H1 (cell line): ENCODE measurements around the gene RALY. TPM values are rescaled to one million over a fixed set of nuclear protein-coding genes. Genes with fewer than 3 reads are reported as not detected.

Source experiments
- CTCF ChIA-PET: fragments of 300-600 bp; sonication (Branson Sonifier 250); formaldehyde crosslinking; loops from one replicate; lab custom pipeline; 2021; ENCODE audit not compliant: partially characterized antibody; lab: Charles Lee
- POLR2A ChIA-PET: fragments of 300-600 bp; sonication (Branson Sonifier 250); formaldehyde crosslinking; loops from one replicate; lab custom pipeline; 2021; ENCODE audit warnings: inconsistent platforms; ENCODE audit not compliant: partially characterized antibody; lab: Charles Lee
- DNase-seq, 2 experiments: peaks; one replicate each; pipeline versions ENCODE4 v3.0.0 to v3.0.0-alpha.2; 2010 to 2022; ENCODE audit warnings: low spot score in 2 of 2, low read depth in 1 of 2, mixed read lengths in 1 of 2
- FAIRE-seq: peaks from 2 replicates; lab custom pipeline; 2011; peaks lifted over from hg19 to GRCh38; lab: Jason Lieb, UNC
- H2AFZ ChIP-seq: 2 replicates; pipeline ENCODE4 v1.8.1; 2012; ENCODE audit warnings: low read length, inconsistent platforms
- H2AK5ac ChIP-seq: 2 replicates; pipeline ENCODE4 v1.6.1; 2013; ENCODE audit warnings: low read depth, low read length
- H2BK120ac ChIP-seq: replicated peaks from 2 replicates; pipeline ENCODE3; 2013; ENCODE audit warnings: low read depth, low read length, inconsistent platforms
- H2BK12ac ChIP-seq: 2 replicates; pipeline ENCODE4 v1.6.1; 2013; ENCODE audit warnings: low read depth, low read length
- H2BK15ac ChIP-seq: 2 replicates; pipeline ENCODE4 v1.6.1; 2013; ENCODE audit warnings: low read length
- H2BK20ac ChIP-seq: 2 replicates; pipeline ENCODE4 v1.6.1; 2013; ENCODE audit warnings: low read length
- H2BK5ac ChIP-seq: 2 replicates; pipeline ENCODE4 v1.6.1; 2013; ENCODE audit warnings: low read depth, low read length
- H3K14ac ChIP-seq: 2 replicates; pipeline ENCODE4 v1.6.1; 2013; ENCODE audit warnings: inconsistent platforms; ENCODE audit not compliant: insufficient read length
- H3K18ac ChIP-seq: 2 replicates; pipeline ENCODE4 v1.6.1; 2013; ENCODE audit warnings: low read length; ENCODE audit errors: extremely low read depth
- H3K23ac ChIP-seq: 2 replicates; pipeline ENCODE4 v1.6.1; 2013; ENCODE audit warnings: inconsistent platforms; ENCODE audit not compliant: insufficient read length
- H3K23me2 ChIP-seq: 2 replicates; pipeline ENCODE4 v1.6.1; 2013; ENCODE audit warnings: low read depth, low read length
- H3K27ac ChIP-seq: 2 replicates; pipeline ENCODE4 v1.6.1; 2011; ENCODE audit warnings: low read depth, low read length, inconsistent platforms
- H3K27me3 ChIP-seq, 4 experiments: replicated peaks in 1 of 4; 1 replicate in 1 of 4; 2 replicates in 3 of 4; pipeline versions ENCODE4 v1.6.1 to v1.8.1; 2011 to 2013; ENCODE audit warnings: low read length in 3 of 4, mild to moderate bottlenecking in 3 of 4, inconsistent platforms in 2 of 4, mixed read lengths in 2 of 4, moderate library complexity in 1 of 4; ENCODE audit not compliant: control insufficient read depth in 3 of 4, insufficient read depth in 3 of 4; ENCODE audit errors: extremely low read depth in 1 of 4
- H3K36me3 ChIP-seq, 4 experiments: 2 replicates each; pipeline versions ENCODE4 v1.6.1 to v1.8.1; 2011 to 2013; ENCODE audit warnings: mild to moderate bottlenecking in 4 of 4, low read length in 3 of 4, moderate library complexity in 2 of 4, control low read depth in 1 of 4, inconsistent platforms in 1 of 4; ENCODE audit not compliant: insufficient read depth in 4 of 4, control insufficient read depth in 2 of 4
- H3K4ac ChIP-seq: replicated peaks from 2 replicates; pipeline ENCODE3; 2013; ENCODE audit warnings: low read length, low read depth, mixed read lengths, inconsistent platforms; ENCODE audit not compliant: insufficient read length
- H3K4me1 ChIP-seq, 4 experiments: replicated peaks in 1 of 4; 1 replicate in 1 of 4; 2 replicates in 3 of 4; pipeline versions ENCODE4 v1.6.1 to v1.8.1; 2011 to 2013; ENCODE audit warnings: low read length in 3 of 4, inconsistent platforms in 2 of 4, mixed read lengths in 1 of 4; ENCODE audit not compliant: insufficient read depth in 4 of 4, control insufficient read depth in 3 of 4
- H3K4me2 ChIP-seq, 2 experiments: 2 replicates each; pipeline versions ENCODE4 v1.6.1 to v1.8.1; 2011 to 2013; ENCODE audit warnings: low read depth in 2 of 2, low read length in 2 of 2, control low read depth in 1 of 2, inconsistent platforms in 1 of 2, mild to moderate bottlenecking in 1 of 2; ENCODE audit not compliant: insufficient read depth in 1 of 2
- H3K4me3 ChIP-seq, 4 experiments: fragments of 200-600, 300-600 bp in 1 of 4; sonication (generic), shearing (Covaris generic), sonication (Bioruptor Twin) in 1 of 4; 2 replicates each; pipeline versions ENCODE4 v1.5.1 to v1.8.1; 2011 to 2016; ENCODE audit warnings: low read length in 4 of 4, low read depth in 3 of 4, control low read depth in 2 of 4, inconsistent platforms in 2 of 4, mild to moderate bottlenecking in 2 of 4, mixed read lengths in 1 of 4, moderate library complexity in 1 of 4; ENCODE audit not compliant: insufficient read depth in 2 of 4; ENCODE audit errors: extremely low read depth in 1 of 4
- H3K56ac ChIP-seq: replicated peaks from 2 replicates; pipeline ENCODE3; 2013; ENCODE audit warnings: low read depth, mild to moderate bottlenecking, mixed read lengths, low read length, inconsistent platforms; ENCODE audit not compliant: insufficient read length
- H3K79me1 ChIP-seq: 2 replicates; pipeline ENCODE4 v1.6.1; 2013; ENCODE audit warnings: low read depth, low read length, control low read depth
- H3K79me2 ChIP-seq, 2 experiments: 2 replicates each; pipeline versions ENCODE4 v1.6.1 to v1.8.1; 2012 to 2013; ENCODE audit warnings: low read length in 2 of 2, mild to moderate bottlenecking in 2 of 2, inconsistent platforms in 1 of 2; ENCODE audit not compliant: insufficient read depth in 2 of 2, control insufficient read depth in 1 of 2
- H3K9ac ChIP-seq, 4 experiments: replicated peaks in 1 of 4; 1 replicate in 1 of 4; 2 replicates in 3 of 4; pipeline versions ENCODE4 v1.6.1 to v1.8.1; 2011 to 2013; ENCODE audit warnings: low read depth in 3 of 4, low read length in 3 of 4, control low read depth in 2 of 4, mild to moderate bottlenecking in 2 of 4, moderate library complexity in 2 of 4, inconsistent platforms in 1 of 4; ENCODE audit errors: extremely low read depth in 1 of 4
- H3K9me3 ChIP-seq, 2 experiments: 2 replicates each; pipeline versions ENCODE4 v1.6.1 to v1.8.1; 2012 to 2013; ENCODE audit warnings: mild to moderate bottlenecking in 2 of 2, moderate library complexity in 2 of 2, control low read depth in 1 of 2, inconsistent platforms in 1 of 2, low read depth in 1 of 2, low read length in 1 of 2, mixed read lengths in 1 of 2; ENCODE audit not compliant: insufficient read depth in 2 of 2
- H4K20me1 ChIP-seq, 2 experiments: replicated peaks in 1 of 2; 2 replicates each; pipeline versions ENCODE3 to v1.8.1; 2011 to 2013; ENCODE audit warnings: inconsistent platforms in 2 of 2, low read length in 2 of 2, mild to moderate bottlenecking in 1 of 2; ENCODE audit not compliant: insufficient read depth in 2 of 2, control insufficient read depth in 1 of 2
- H4K5ac ChIP-seq: 2 replicates; pipeline ENCODE4 v1.6.1; 2013; ENCODE audit warnings: low read length, low read depth, mixed read lengths, inconsistent platforms; ENCODE audit not compliant: insufficient read length
- H4K8ac ChIP-seq: 2 replicates; pipeline ENCODE4 v1.8.0; 2013; ENCODE audit warnings: mild to moderate bottlenecking, moderate library complexity, low read length, inconsistent platforms; ENCODE audit not compliant: insufficient read depth; ENCODE audit errors: extremely low read depth
- H4K91ac ChIP-seq: replicated peaks from 2 replicates; pipeline ENCODE3; 2013; ENCODE audit warnings: low read length, mixed read lengths, inconsistent platforms; ENCODE audit not compliant: insufficient read length
- CTCF ChIP-seq, 3 experiments: IDR thresholded peaks; 1 replicate in 2 of 3; 2 replicates in 1 of 3; pipeline versions ENCODE4 v1.5.1 to v1.6.1; 2011; ENCODE audit warnings: low read length in 3 of 3, mild to moderate bottlenecking in 3 of 3, inconsistent platforms in 2 of 3, low read depth in 1 of 3, moderate library complexity in 1 of 3; ENCODE audit not compliant: insufficient read depth in 1 of 3; ENCODE audit errors: control extremely low read depth in 1 of 3
- RAD21 ChIP-seq, 2 experiments: IDR thresholded peaks in 1 of 2; conservative IDR thresholded peaks in 1 of 2; 2 replicates each; pipeline ENCODE4 v1.6.1; 2011; ENCODE audit warnings: low read depth in 2 of 2, low read length in 2 of 2, improper control_type of control experiment in 1 of 2, inconsistent platforms in 1 of 2, mild to moderate bottlenecking in 1 of 2, moderate library complexity in 1 of 2
- TCF12 ChIP-seq: IDR thresholded peaks from 2 replicates; pipeline ENCODE4 v1.6.1; 2011; ENCODE audit warnings: low read depth, mild to moderate bottlenecking, low read length
- WGBS, 2 experiments: shearing (Covaris generic) in 1 of 2; methylation state at CpG; one replicate each; pipeline versions ENCODE4 v1.1.6 to v1.1.7; 2013 to 2015; ENCODE audit warnings: low lambda C conversion rate in 2 of 2, mixed read lengths in 2 of 2, inconsistent platforms in 1 of 2, low coverage in 1 of 2, missing lambda C conversion rate in 1 of 2; ENCODE audit not compliant: insufficient replicate concordance in 2 of 2, insufficient coverage in 1 of 2, insufficient read length in 1 of 2; ENCODE audit errors: extremely low coverage in 1 of 2, missing lambda C conversion rate in 1 of 2; 5-methylcytosine and 5-hydroxymethylcytosine counted together
- polyA plus RNA-seq, 7 experiments: library from polyadenylated mRNA; depleted of rRNA in 3 of 7; stranded (reverse) in 5 of 7; unstranded in 2 of 7; fragments of >200 nt in 5 of 7; fragments of 200-250 nt in 2 of 7; gene quantifications; 1 replicate in 5 of 7; 2 replicates in 1 of 7; 4 replicates in 1 of 7; pipeline versions ENCODE4 v1.2.1 to v1.2.3, GENCODE V29; 2011 to 2013; ENCODE audit warnings: missing spikeins in 2 of 7, mixed read lengths in 2 of 7
- total RNA-seq: library from RNA; stranded (reverse); fragmentation: NEBNext Ultra II Directional; extraction: Animal tissue kit (Norgen Biotek cat#: 25700); gene quantifications from 2 replicates; pipeline ENCODE4 v1.2.1, GENCODE V29; 2021

RALY gene
- total and polyA plus RNA-seq, 2 of the 8 experiments (the other 6 are each of a cell fraction or from before 2014, with no cell fraction given): 133 to 148 TPM

- Histone ChIP-seq H3K79me1 (peaks cover 3% of the 10 kb centered on the region; the same call in 1 of the 2 replicates), H2BK120ac (no peak overlapping the region), H2BK5ac (no peak overlapping the region), H3K4me1 (no peaks in the 10 kb centered on the region), H3K4ac (no peak overlapping the region), H2BK15ac (no peak overlapping the region), H3K4me3 (no peak overlapping the region), H3K4me2 (no peak overlapping the region), H3K14ac (no peak overlapping the region), H3K56ac (no peak overlapping the region), H3K27ac (no peak overlapping the region), H3K23me2 (no peaks in the 10 kb centered on the region; the same call in 1 of the 2 replicates), H2AFZ (no peak overlapping the region), H3K36me3 (peaks cover 0 to 22% (median 4%) of the 10 kb centered on the region in 4 experiments; a peak in 6 of 8 replicates), H4K5ac (no peak overlapping the region), H3K23ac (no peak overlapping the region), H4K20me1 (peaks cover 8 to 14% of the 10 kb centered on the region in 2 experiments), H4K8ac (peak overlapping the region; percentile 77; the same call in 1 of the 2 replicates), H3K18ac (no peak overlapping the region), H2BK12ac (no peak overlapping the region), H2BK20ac (no peak overlapping the region), H3K79me2 (peaks cover 0 to 17% of the 10 kb centered on the region in 2 experiments; a peak in 2 of 4 replicates), H4K91ac (no peak overlapping the region), H3K9ac (no peak overlapping the region), H2AK5ac (no peak overlapping the region), H3K9me3 (no peaks in the 10 kb centered on the region), H3K27me3 (no peaks in the 10 kb centered on the region)
- 90% methylated on average over 16 of the region's 16 CpGs; no CpG with 5 or more reads in 1 of the 2 experiments for WGBS, 2 experiments
- FAIRE-seq (no peak), DNase-seq (peak in 1 of 2 experiments; percentile 60)
- TF ChIP-seq TCF12 (no peak), RAD21 (IDR thresholded peaks at IDR 0.05 in 1 of 2, conservative IDR thresholded peaks at IDR 0.05 in 1 of 2; ENCODE audit: low read depth in 2 of 2, low read length in 2 of 2) (peak in 1 of 2 experiments; percentile 29; a peak in 1 of 4 replicates), CTCF (IDR thresholded peaks at IDR 0.05; ENCODE audit: control extremely low read depth in 1 of 3, insufficient read depth in 1 of 3, low read depth in 1 of 3, low read length in 3 of 3) (peak; percentile 29 to 63 (median 61); a peak in 3 of 4 replicates)
- POLR2A ChIA-PET: interaction anchor here (4.0 kb wide), 1 partner anchor 13 kb away, joined by 21 read pairs; no protein-coding TSS in a partner anchor
- CTCF ChIA-PET: interaction anchor here (0.6 to 3.1 kb wide), 10 partner anchors 9 to 284 kb away, joined by 3 to 10 read pairs (median 4); no protein-coding TSS in a partner anchor
Observed at GRCh38 chr20:34075647-34076046, 81.9 kb downstream of the RALY start.
